ENCODE results near the gene AMFR. TPM values are rescaled to one million over a fixed set of nuclear protein-coding genes. Genes with fewer than 3 reads are reported as not detected.

The AMFR gene
- total RNA-seq, 1 donor from 2014 or later, result 66.4 TPM

DNA sequence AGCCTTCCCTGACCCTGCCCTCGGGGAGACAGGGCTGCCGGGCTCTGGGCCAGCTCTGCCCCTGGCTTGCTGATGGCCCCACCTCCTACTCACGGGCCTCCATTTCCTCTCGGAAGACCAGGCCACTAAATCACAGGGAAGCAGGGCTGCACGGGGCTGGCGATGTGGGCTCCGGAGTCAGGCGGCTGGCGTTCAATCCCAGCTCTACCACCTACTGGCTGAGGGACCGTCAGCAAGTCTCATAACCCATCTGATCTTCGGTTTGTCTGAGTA lies 113.4 kb downstream of the AMFR start:
- Mint-ChIP-seq H3K27me3 (ENCODE audit: low read depth) (peaks cover 3% of the 10 kb centered on the region), H3K4me3 (no peak overlapping the region), H3K36me3 (ENCODE audit: low read depth) (no peaks in the 10 kb centered on the region), H3K4me1 (peaks cover 11% of the 10 kb centered on the region), H3K9me3 (no peaks in the 10 kb centered on the region), H3K27ac (ENCODE audit: unreplicated experiment) (no peak overlapping the region)
- no peak for DNase-seq (ENCODE audit: low read depth, low spot score)
- no peak for TF ChIP-seq CTCF (conservative IDR thresholded peaks at IDR 0.05)

Other genes starting within 250 kb of the AMFR start
- 21.3 and 22.2 TPM in 2 replicates for gene GNAO1, start 234.1 kb downstream of the AMFR start, total RNA-seq
- 232 and 239 TPM in 2 replicates for gene NUDT21, start 25.8 kb upstream of the AMFR start, total RNA-seq
- 52.9 and 55.4 TPM in 2 replicates for gene OGFOD1, start 26.0 kb upstream of the AMFR start, total RNA-seq
- gene BBS2, start 94.5 kb upstream of the AMFR start, total RNA-seq, result 44.9 and 48.6 TPM in 2 replicates
- gene MT4, start 139.5 kb upstream of the AMFR start, total RNA-seq, result not detected in 2 replicates
- gene MT3, start 164.0 kb upstream of the AMFR start, total RNA-seq, result not detected in 2 replicates
- 11.6 and 13.8 TPM in 2 replicates for gene MT2A, start 183.0 kb upstream of the AMFR start, total RNA-seq
- 0.49 and 0.59 TPM in 2 replicates for gene MT1E, start 200.2 kb upstream of the AMFR start, total RNA-seq
- not detected in 2 replicates for gene MT1M, start 207.1 kb upstream of the AMFR start, total RNA-seq
- gene MT1A, start 213.1 kb upstream of the AMFR start, total RNA-seq, result not detected in 2 replicates
- gene MT1B, start 226.3 kb upstream of the AMFR start, total RNA-seq, result not detected in 2 replicates
- gene MT1F, start 232.4 kb upstream of the AMFR start, total RNA-seq, result 1.5 and 2.4 TPM in 2 replicates
- gene MT1G, start 242.5 kb upstream of the AMFR start, total RNA-seq, result not detected in 2 replicates
- not detected in 2 replicates for gene MT1H, start 244.3 kb upstream of the AMFR start, total RNA-seq